ENCODE results near the gene REST. TPM values are rescaled to one million over a fixed set of nuclear protein-coding genes. Genes with fewer than 3 reads are reported as not detected.

REST gene
- total RNA-seq, 1 experiment from 2014 or later: 98.1 TPM

DNA sequence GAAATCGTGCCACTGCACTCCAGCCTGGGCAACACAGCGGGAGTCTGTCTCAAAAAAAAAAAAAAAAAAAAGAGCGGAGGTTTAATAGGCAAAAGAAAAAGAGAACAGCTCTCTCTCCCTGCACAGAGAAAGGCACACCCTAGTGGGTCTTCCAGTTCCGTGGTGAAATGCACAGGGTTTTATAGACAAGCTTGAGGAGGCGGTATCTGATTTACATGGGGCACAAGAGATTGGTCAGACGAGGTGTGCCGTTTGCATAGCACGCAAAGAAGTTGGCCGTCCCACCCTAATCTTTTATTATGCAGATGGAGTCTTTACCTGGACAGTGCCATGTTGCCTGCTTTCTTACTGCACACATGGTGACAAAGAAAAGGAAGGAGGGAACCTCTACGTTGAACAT, 33.5 kb upstream of the REST start:
- Histone ChIP-seq H3K27me3 (ENCODE audit: insufficient read depth, low read length) (no peaks in the 10 kb centered on the region), H3K9me3 (ENCODE audit: control insufficient read depth, low read depth, low read length) (no peaks in the 10 kb centered on the region), H4K8ac (replicated peaks; ENCODE audit: insufficient read length, low read depth, low read length) (no peak overlapping the region), H3K4me2 (ENCODE audit: insufficient read depth, insufficient read length, low read length) (peak overlapping the region; percentile 6), H4K5ac (ENCODE audit: insufficient read length, low read depth, low read length) (no peak overlapping the region), H3K79me2 (ENCODE audit: insufficient read depth, low read length) (no peaks in the 10 kb centered on the region), H3K14ac (ENCODE audit: insufficient read depth, low read length) (no peak overlapping the region), H2AK5ac (ENCODE audit: insufficient read length, low read length) (no peak overlapping the region), H3K4me1 (ENCODE audit: insufficient read depth, low read length) (peaks cover 2% of the 10 kb centered on the region; the same call in 1 of the 2 replicates), H3K56ac (ENCODE audit: insufficient read length, low read depth, low read length) (no peak overlapping the region), H3K79me1 (ENCODE audit: insufficient read depth, low read depth, low read length, poor library complexity, severe bottlenecking) (no peaks in the 10 kb centered on the region), H3K9ac (ENCODE audit: extremely low read depth, insufficient read length, low read length) (no peak overlapping the region), H2BK20ac (ENCODE audit: low read depth, low read length, poor library complexity, severe bottlenecking) (no peak overlapping the region), H2BK12ac (ENCODE audit: insufficient read length, low read depth, low read length) (no peak overlapping the region), H3K4ac (ENCODE audit: low read depth, low read length) (no peak overlapping the region), H3K23ac (ENCODE audit: insufficient read length, low read depth, low read length) (no peak overlapping the region), H2BK15ac (ENCODE audit: low read depth, low read length) (no peak overlapping the region), H2BK120ac (ENCODE audit: low read depth, low read length, poor library complexity, severe bottlenecking) (peak overlapping the region; percentile 26), H3K27ac (ENCODE audit: insufficient read length, low read depth, low read length) (no peak overlapping the region), H2BK5ac (ENCODE audit: insufficient read length, low read length) (no peak overlapping the region), H3K18ac (ENCODE audit: insufficient read length, low read depth, low read length) (no peak overlapping the region), H4K20me1 (ENCODE audit: control insufficient read depth, insufficient read depth, insufficient read length) (no peaks in the 10 kb centered on the region), H4K91ac (ENCODE audit: insufficient read length, low read depth, low read length) (no peak overlapping the region), H3T11ph (ENCODE audit: low read length) (no peak overlapping the region), H2AFZ (ENCODE audit: low read length) (no peak overlapping the region), H3K23me2 (ENCODE audit: insufficient read length, low read depth, low read length, poor library complexity, severe bottlenecking) (no peaks in the 10 kb centered on the region)
- Mint-ChIP-seq H3K4me1 (peaks cover 27 to 35% of the 10 kb centered on the region in 2 experiments), H3K36me3 (ENCODE audit: insufficient read depth in 1 of 3, low read depth in 3 of 3) (no peaks in the 10 kb centered on the region), H3K4me3 (peak overlapping the region; percentile 18 to 56), H3K27ac (peak overlapping the region in 2 of 3 experiments; percentile 31 to 72; a peak in 3 of 7 replicates), H3K9me3 (no peaks in the 10 kb centered on the region), H3K27me3 (ENCODE audit: low read depth) (no peaks in the 10 kb centered on the region; the same call in 1 of the 2 replicates)
- peak; percentile 81 for DNase-seq
- WGBS (ENCODE audit: extremely low coverage, insufficient read length, low lambda C conversion rate): no CpG with 5 or more reads among the region's 10 CpGs
- TF ChIP-seq, protein P1, sequence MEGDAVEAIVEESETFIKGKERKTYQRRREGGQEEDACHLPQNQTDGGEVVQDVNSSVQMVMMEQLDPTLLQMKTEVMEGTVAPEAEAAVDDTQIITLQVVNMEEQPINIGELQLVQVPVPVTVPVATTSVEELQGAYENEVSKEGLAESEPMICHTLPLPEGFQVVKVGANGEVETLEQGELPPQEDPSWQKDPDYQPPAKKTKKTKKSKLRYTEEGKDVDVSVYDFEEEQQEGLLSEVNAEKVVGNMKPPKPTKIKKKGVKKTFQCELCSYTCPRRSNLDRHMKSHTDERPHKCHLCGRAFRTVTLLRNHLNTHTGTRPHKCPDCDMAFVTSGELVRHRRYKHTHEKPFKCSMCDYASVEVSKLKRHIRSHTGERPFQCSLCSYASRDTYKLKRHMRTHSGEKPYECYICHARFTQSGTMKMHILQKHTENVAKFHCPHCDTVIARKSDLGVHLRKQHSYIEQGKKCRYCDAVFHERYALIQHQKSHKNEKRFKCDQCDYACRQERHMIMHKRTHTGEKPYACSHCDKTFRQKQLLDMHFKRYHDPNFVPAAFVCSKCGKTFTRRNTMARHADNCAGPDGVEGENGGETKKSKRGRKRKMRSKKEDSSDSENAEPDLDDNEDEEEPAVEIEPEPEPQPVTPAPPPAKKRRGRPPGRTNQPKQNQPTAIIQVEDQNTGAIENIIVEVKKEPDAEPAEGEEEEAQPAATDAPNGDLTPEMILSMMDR (conservative IDR thresholded peaks at IDR 0.05): no peak

Measured in H9 (cell line).